GM19035 (cell line): ENCODE measurements around the gene MAP3K7.
A peak's percentile ranks its signal among the peaks of the same experiment; 100 is the strongest.

ENCODE experiments used
- ATAC-seq: cut with Tn5 transposase; IDR thresholded peaks from one replicate; pipeline ENCODE4 v1.9.1; 2021; ENCODE audit not compliant: unreplicated experiment

MAP3K7 gene

DNA sequence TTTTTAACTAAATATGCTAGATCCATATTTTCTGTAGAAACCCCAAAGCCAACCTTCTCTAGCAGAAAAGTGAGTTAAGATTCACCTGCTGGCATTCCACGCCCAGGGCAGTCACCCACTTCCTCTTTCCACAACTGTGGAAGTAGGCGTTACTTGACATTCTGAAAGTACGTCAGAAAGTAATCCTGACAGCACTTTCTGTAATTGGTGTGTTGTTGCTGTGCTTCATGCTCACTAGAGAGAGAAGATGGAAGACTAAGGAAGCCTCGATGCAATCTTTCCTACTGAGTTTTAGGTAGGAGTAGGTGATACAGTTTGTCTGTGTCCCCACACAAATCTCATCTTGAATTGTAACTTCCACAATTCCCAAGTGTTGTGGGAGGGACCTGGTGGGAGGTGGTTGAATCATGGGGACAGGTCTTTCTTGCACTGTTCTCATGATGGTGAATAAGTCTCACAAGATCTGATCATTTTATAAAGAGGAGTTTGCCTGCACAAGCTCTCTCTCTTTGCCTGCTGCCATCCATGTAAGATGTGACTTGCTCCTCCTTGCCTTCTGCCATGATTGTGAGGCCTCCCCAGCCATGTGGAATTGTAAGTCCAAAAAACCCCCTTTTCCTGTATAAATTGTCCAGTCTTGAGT is 101.1 kb downstream of the MAP3K7 start:
- ATAC-seq: no peak

DNA sequence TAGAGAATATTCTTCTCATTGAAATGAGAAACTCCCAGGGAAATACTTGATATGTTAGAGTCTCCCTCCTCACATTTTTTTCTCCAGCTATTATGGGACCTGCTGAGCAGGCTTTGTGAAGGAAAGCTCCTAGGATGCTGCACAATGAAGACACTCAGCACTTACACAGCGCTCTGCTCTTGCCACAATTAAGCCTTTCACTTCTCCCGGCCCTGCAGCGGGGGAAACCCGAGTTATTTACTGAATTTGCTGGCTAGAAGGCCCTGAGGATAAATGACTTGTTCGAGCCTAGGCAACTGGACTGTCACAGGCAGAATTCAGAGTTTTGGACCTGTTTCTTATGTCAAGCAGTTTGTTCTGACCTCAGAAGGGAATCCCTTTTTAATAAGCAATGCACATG is 102.0 kb downstream of the MAP3K7 start:
- no peak for ATAC-seq

DNA sequence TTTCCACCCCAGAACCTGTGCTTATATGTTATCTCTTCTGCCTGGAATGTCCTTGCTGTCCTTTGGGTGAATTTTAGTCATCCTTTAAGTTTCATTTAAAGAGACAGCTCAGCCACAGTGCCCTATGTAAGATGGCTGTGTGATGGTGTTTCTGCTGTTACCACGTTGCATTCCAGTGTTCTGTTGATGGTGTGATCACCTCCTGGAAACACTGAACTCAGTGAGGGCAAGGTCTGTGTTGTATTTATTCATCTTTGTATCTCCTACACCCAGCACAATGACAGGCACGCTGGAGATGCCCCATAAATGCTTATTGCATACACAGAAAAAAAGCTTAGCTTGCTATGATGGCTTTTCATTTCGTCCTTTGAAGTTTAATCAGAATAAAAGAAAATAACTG is 102.5 kb downstream of the MAP3K7 start:
- no peak for ATAC-seq

GRCh38 chr6:90483956-90484355 is 102.9 kb downstream of the MAP3K7 start:
- no peak for ATAC-seq

DNA sequence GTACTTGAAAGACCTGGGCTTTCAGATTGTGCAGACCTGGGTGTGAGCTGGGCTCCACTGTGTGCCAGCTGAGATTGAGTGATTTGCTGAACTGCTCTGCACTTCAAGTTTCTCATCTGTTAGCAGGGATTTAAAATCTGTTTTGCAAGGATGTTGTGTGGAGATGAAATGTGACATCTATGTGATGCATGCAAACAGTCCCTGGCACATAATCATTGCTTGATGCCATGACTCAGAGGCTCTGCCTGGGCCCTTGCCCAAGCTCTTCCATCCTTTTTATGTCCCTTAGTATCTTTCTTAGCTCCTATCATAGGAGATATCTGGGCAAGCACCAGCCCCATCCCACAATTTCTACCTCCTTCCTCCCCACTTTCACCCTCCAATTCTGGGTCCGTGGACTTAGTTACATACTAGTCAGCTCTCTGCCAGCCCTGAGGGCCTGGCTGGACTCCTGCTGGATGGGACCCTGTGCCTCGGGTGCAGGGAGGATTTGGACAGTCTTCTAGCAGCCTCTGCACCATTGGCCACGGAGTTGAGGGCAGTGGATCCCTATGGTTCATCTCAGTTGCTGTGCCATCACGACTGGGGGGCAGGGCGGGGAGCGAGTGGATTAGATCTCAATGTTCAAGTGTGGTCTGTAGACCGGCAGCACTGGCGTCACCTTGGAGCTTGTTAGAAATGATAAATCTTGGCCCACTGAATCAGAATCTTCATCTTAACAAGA is 103.6 kb downstream of the MAP3K7 start:
- ATAC-seq: no peak

DNA sequence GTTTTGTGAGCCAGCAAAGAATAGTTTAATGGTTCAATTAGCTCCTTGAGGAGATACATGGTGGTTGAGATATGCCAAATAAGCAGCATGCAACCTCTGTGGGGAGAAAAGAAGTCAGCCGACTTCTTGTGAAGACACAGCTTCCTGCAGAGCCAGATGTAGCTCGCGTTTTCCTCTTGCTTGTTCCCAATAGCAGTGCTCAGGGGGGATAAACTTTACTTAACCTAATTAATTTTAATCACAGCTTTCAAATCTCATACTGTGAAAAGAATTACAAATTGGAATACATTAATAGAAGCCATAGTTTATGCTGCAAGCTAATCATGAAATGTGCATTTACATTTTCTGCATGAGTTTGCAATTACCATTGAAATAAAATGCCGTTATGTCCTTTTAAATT is 106.2 kb downstream of the MAP3K7 start:
- no peak for ATAC-seq

GRCh38 chr6:90479603-90479926 is 107.3 kb downstream of the MAP3K7 start:
- no peak for ATAC-seq

DNA sequence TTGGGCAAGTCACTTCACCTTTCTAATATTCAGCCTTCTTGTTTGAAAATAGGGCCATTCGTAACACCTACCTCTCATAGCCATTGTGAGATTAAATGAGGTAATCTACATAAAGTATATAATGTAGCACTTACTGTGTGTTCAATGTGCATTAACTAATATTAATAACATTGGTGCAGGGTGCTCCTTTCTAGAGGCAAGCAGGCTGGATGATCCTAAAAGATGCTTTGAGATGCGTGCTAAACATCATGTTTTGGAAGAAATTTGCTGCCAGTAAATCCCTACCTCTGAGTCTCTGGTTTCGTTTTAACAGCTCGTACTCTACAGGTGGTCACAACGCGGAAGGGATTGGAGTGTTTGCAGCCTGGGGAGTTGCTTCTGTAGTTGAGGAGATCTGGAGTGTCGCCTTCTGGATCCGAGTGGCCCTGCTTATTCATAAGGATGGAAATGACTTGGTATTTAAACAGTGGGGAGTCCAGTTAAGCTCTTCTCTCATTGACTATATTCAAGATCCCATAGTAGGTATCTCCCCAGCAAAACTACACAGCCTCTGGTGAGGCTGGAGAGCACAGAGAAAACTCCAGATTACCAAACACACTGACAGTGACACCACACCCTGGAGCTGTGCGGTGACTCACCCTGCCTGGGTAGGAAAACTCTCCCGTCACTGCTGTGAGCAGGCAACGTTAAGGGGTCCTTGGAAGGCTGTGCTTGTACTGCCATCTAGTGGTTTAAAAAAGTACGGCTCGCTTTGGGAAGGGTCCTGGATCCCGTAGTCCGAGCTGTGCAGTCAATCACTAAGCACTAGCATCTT is 107.9 kb downstream of the MAP3K7 start:
- ATAC-seq: peak; percentile 83

DNA sequence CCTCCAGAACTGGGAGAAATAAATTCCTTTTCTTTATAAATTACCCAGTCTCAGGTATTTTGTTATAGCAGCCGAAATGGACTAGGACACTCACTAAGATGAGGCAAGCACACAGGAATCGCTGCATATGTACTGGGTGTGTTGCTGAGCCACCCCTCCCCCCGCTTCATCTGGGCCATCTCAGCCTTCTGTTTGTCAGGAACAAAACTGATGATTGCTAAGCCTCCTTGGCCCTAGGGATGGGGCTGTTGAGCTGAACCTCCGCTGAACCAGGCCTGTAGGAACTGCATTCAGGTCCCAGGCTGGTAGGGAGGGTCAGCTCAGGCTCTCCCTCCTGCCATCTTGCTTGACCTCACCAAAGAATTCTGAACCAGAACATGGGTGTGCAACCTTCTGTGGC is 108.6 kb downstream of the MAP3K7 start:
- no peak for ATAC-seq

DNA sequence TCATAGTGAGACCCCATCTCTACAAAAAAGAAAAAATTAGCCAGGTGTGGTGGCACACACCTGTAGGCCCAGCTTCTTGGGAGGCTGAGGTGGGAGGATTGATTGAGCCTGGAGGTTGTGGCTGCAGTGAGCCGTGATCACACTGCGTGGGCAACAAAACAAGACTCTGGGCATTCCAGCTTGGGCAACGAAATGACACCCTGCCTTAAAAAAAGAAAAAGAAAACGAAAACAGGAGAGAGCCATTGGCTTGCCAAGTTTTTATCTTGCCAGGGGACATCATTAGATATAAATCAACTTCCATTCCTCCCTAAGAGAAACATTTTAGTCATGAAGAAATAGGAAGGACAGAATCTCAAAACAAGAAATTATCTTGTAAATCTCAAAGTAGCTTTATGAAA is 109.5 kb downstream of the MAP3K7 start:
- no peak for ATAC-seq

- ATAC-seq: no peak
Observed at GRCh38 chr6:90472716-90473115, 114.2 kb downstream of the MAP3K7 start.

GRCh38 chr6:90471263-90471662 is 115.6 kb downstream of the MAP3K7 start:
- ATAC-seq: no peak

DNA sequence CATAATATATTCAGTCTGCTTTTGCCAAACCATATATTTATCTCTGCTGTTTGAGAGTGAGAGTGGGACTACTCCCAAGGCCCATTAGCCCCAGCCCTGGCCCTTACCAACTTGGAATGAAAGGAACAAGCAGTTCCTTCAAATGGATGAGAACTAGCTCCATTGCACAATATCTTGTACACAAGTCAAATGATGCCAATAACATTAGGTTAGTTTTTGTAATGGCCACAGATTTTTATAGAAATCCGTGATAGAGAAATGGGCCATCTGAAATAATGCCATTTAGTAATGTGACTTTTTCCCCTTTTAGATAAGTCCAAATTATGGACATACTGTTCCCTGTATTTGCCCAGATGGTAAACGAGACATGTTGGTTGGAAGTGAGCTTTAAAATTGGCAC is 117.0 kb downstream of the MAP3K7 start:
- ATAC-seq: no peak

DNA sequence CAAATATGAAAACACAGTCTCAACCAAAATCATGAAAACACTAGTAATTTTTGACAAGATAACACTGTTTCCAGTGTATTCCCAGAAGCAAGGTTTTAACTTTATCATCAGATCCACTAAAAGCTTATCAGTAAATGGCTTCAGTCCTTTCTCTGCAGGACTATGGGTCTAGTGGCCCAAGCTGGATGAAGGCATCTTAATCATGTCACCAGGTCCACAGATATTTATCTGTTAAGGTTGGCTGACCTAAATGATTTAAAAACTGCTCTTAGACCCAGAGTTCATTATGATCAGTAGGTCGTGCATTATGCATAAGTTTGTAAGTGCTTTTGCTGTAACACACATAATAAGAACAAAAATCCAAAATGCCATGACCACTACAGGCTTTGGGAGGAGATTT is 118.0 kb downstream of the MAP3K7 start:
- no peak for ATAC-seq

DNA sequence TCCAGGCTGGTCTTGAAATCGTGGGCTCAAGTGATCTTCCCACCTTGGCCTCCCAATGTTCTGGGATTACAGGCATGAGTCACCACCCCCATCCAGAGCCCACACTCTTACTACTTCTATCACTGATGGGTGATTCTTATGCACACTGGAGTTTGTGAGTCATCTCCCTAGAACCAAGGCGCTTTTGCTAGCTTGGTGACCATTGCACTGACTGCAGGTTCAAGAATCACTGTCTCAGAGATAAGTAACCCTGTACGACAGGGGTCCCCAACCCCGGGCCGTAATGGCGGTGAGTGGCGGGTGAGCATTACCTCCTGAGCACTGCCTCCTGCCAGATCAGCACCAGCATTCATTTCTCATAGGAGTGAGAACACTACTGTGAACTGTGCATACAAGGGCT is 118.8 kb downstream of the MAP3K7 start:
- ATAC-seq: no peak

DNA sequence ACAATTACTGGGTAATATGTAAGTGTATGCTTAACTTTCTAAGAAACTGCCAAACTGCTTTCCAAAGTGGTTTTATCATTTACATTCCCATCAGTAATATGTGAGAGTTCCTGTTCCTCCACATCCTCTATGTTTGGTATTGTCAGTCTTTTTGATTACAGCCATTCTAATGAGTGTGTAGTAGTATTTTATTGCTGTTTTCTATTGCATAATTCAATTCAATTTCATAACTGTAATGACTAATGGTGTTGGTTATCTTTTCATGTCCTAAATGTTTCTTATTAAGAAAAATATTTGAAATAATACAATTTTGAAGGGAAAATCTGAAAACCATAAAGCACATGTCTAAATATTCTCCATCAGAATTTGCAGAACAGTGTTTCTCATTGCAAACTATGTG is 119.3 kb downstream of the MAP3K7 start:
- no peak for ATAC-seq

- peak; percentile 61 for ATAC-seq
Observed at GRCh38 chr6:90466154-90466940, 120.5 kb downstream of the MAP3K7 start.

- ATAC-seq: no peak
Observed at GRCh38 chr6:90465686-90466085, 121.2 kb downstream of the MAP3K7 start.

- no peak for ATAC-seq
Observed at GRCh38 chr6:90464507-90464906, 122.4 kb downstream of the MAP3K7 start.

DNA sequence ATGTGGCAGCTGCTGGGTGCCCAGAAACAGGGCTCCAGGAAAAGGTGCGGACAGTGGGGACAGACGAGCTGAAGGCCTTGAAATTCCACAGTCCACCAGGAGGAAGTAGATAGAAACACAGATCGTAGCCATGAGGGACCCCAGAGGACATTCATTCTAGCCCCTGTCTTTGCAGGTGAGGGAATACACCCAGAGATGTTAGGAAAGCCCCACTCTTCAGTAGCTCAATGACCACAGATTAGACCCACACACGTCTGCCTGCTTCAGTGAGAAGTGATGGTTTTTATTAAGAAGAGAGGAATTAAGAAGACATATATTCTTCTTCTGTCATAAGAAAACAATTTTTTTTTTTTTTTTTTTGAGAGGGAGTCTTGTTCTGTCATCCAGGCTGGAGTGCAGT is 123.0 kb downstream of the MAP3K7 start:
- no peak for ATAC-seq
